Endothelial cell of umbilical vein (primary cell): ENCODE data around the gene MEAK7. TPM values are rescaled to one million over a fixed set of nuclear protein-coding genes. Genes with fewer than 3 reads are reported as not detected.
A peak's percentile ranks its signal among the peaks of the same experiment; 100 is the strongest.

ENCODE experiments used
- BruUV-seq: library from RNA; stranded (reverse); fragments of 400-500 nt; replicated peaks from 2 replicates; lab custom pipeline; 2021; lab: Mats Ljungman, UMichigan
- CTCF ChIA-PET: fragments of 300-600, 350-600 bp; sonication (Branson Sonifier 250); formaldehyde crosslinking; loops from one replicate; lab custom pipeline; 2021; ENCODE audit warnings: antibody characterized with exemption, inconsistent platforms; lab: Charles Lee
- POLR2A ChIA-PET: fragments of 300-600, 350-600 bp; sonication (Branson Sonifier 250); formaldehyde crosslinking; loops from one replicate; lab custom pipeline; 2021; ENCODE audit warnings: antibody characterized with exemption, inconsistent platforms; lab: Charles Lee
- DNase-seq: peaks from one replicate; pipeline ENCODE4 v3.0.0-alpha.2; 2011; ENCODE audit warnings: low read depth, low spot score
- FAIRE-seq: peaks from 2 replicates; lab custom pipeline; 2011; peaks lifted over from hg19 to GRCh38; lab: Jason Lieb, UNC
- H2AFZ ChIP-seq: 2 replicates; pipeline ENCODE4 v1.6.0; 2012; ENCODE audit warnings: low read depth, low read length, control low read depth, inconsistent platforms
- H3K27ac ChIP-seq: 2 replicates; pipeline ENCODE4 v1.5.1; 2011; ENCODE audit warnings: low read depth, mild to moderate bottlenecking, control low read depth, low read length, moderate library complexity; ENCODE audit not compliant: insufficient read depth
- H3K27me3 ChIP-seq, 2 experiments: 2 replicates each; pipeline versions ENCODE4 v1.6.0 to v1.6.1; 2011; ENCODE audit warnings: low read length in 2 of 2, mixed read lengths in 1 of 2; ENCODE audit not compliant: control insufficient read depth in 2 of 2, insufficient read depth in 2 of 2
- H3K36me3 ChIP-seq, 2 experiments: 2 replicates in 1 of 2; 3 replicates in 1 of 2; pipeline ENCODE4 v1.5.1; 2011; ENCODE audit warnings: low read length in 2 of 2, mild to moderate bottlenecking in 1 of 2, moderate library complexity in 1 of 2; ENCODE audit not compliant: control insufficient read depth in 2 of 2, insufficient read depth in 2 of 2; ENCODE audit errors: extremely low read depth in 1 of 2
- H3K4me1 ChIP-seq: 3 replicates; pipeline ENCODE4 v1.5.1; 2011; ENCODE audit warnings: mild to moderate bottlenecking, low read length; ENCODE audit not compliant: control insufficient read depth, insufficient read depth; ENCODE audit errors: extremely low read depth
- H3K4me2 ChIP-seq: 2 replicates; pipeline ENCODE4 v1.6.1; 2011; ENCODE audit warnings: low read length, control low read depth, mixed read lengths; ENCODE audit not compliant: insufficient read depth
- H3K4me3 ChIP-seq, 3 experiments: fragments of 200-600 bp in 1 of 3; sonication (generic), shearing (Covaris generic) in 1 of 3; replicated peaks in 1 of 3; 2 replicates each; pipeline ENCODE4 v1.5.1; 2011 to 2016; ENCODE audit warnings: control low read depth in 3 of 3, low read length in 3 of 3, mild to moderate bottlenecking in 2 of 3, inconsistent platforms in 1 of 3, low read depth in 1 of 3, moderate library complexity in 1 of 3; ENCODE audit not compliant: insufficient read depth in 1 of 3
- H3K79me2 ChIP-seq: 2 replicates; pipeline ENCODE4 v1.6.0; 2012; ENCODE audit warnings: low read length, inconsistent platforms; ENCODE audit not compliant: control insufficient read depth, insufficient read depth
- H3K9ac ChIP-seq: replicated peaks from 2 replicates; pipeline ENCODE3; 2011; ENCODE audit warnings: low read length, control low read depth; ENCODE audit not compliant: insufficient read depth; ENCODE audit errors: extremely low read depth
- H3K9me1 ChIP-seq: replicated peaks from 3 replicates; pipeline ENCODE4 v1.6.0; 2011; ENCODE audit warnings: mild to moderate bottlenecking, low read length; ENCODE audit not compliant: control insufficient read depth, insufficient read depth; ENCODE audit errors: extremely low read depth
- H3K9me3 ChIP-seq: replicated peaks from 2 replicates; pipeline ENCODE4 v1.5.1; 2012; ENCODE audit warnings: low read length, inconsistent platforms; ENCODE audit not compliant: control insufficient read depth, insufficient read depth
- H4K20me1 ChIP-seq: replicated peaks from 2 replicates; pipeline ENCODE3; 2011; ENCODE audit warnings: mild to moderate bottlenecking, low read length; ENCODE audit not compliant: control insufficient read depth, insufficient read depth; ENCODE audit errors: extremely low read depth
- CTCF ChIP-seq, 2 donors: IDR thresholded peaks; 1 replicate in 1 of 2; 2 replicates in 1 of 2; pipeline ENCODE4 v1.5.1; 2011; ENCODE audit warnings: low read length in 2 of 2, mild to moderate bottlenecking in 2 of 2, moderate library complexity in 2 of 2, control low read depth in 1 of 2, inconsistent platforms in 1 of 2, low read depth in 1 of 2; ENCODE audit not compliant: insufficient read depth in 1 of 2; ENCODE audit errors: extremely low read depth in 1 of 2
- EZH2 ChIP-seq: IDR thresholded peaks from 2 replicates; pipeline ENCODE4 v1.6.1; 2012; ENCODE audit warnings: borderline replicate concordance, low read depth, mild to moderate bottlenecking, moderate library complexity, low read length, inconsistent platforms; ENCODE audit not compliant: severe bottlenecking
- FOS ChIP-seq: IDR thresholded peaks from 2 replicates; pipeline ENCODE4 v1.6.1; 2011; ENCODE audit warnings: mild to moderate bottlenecking, low read length, moderate library complexity, borderline replicate concordance; ENCODE audit not compliant: insufficient read depth
- GATA2 ChIP-seq: IDR thresholded peaks from 2 replicates; pipeline ENCODE4 v1.7.0; 2011; ENCODE audit warnings: low read depth, mild to moderate bottlenecking, moderate library complexity, mixed read lengths, low read length; ENCODE audit not compliant: insufficient read length, insufficient read depth
- JUN ChIP-seq: IDR thresholded peaks from 2 replicates; pipeline ENCODE4 v1.6.1; 2011; ENCODE audit warnings: borderline replicate concordance, low read depth; ENCODE audit not compliant: insufficient read length, insufficient read depth
- MAX ChIP-seq: IDR thresholded peaks from 2 replicates; pipeline ENCODE4 v1.6.1; 2011; ENCODE audit not compliant: insufficient read depth, insufficient read length
- MYC ChIP-seq: IDR thresholded peaks from one replicate; pipeline ENCODE4 v1.6.1; 2011; ENCODE audit warnings: mild to moderate bottlenecking, low read depth, low read length
- POLR2A ChIP-seq: IDR thresholded peaks from 2 replicates; pipeline ENCODE4 v1.6.1; 2012; ENCODE audit warnings: low read depth, mild to moderate bottlenecking, control low read depth, low read length
- POLR2AphosphoS5 ChIP-seq: IDR thresholded peaks from 2 replicates; pipeline ENCODE4 v1.6.1; 2012; ENCODE audit warnings: low read depth, mild to moderate bottlenecking, control low read depth, low read length, moderate library complexity; ENCODE audit not compliant: insufficient read depth
- dilution Hi-C: fragments of 300-500 bp; cut with MboI; formaldehyde crosslinking; loops from one replicate; pipeline ENCODE4 v1.15.0; 2019; ENCODE audit warnings: low sequenced_read_pairs; ENCODE audit not compliant: extremely low pct_ligation_motif_present
- intact Hi-C: fragments of 100-400 bp; cut with micrococcal nuclease; formaldehyde crosslinking; loops from one replicate; pipeline ENCODE4 v1.10.0; 2022
- polyA plus RNA-seq, 4 experiments: library from polyadenylated mRNA; depleted of rRNA in 3 of 4; stranded (reverse) in 3 of 4; unstranded in 1 of 4; fragments of >200 nt; gene quantifications; 2 replicates each; pipeline versions ENCODE4 v1.2.1 to v1.2.3, GENCODE V29; 2011 to 2012; ENCODE audit warnings: missing spikeins in 1 of 4
- total RNA-seq: library from RNA; stranded (reverse); gene quantifications from 2 replicates; pipeline ENCODE4 v1.2.3, GENCODE V29; 2021

The MEAK7 gene
- total and polyA plus RNA-seq, 2 donors (not counting 3 experiments of a cell fraction or from before 2014, with no cell fraction given): 16.2 to 22.7 TPM

GRCh38 chr16:84531671-84532111 is 27.2 kb upstream of the MEAK7 start:
- dilution Hi-C loops: no loop called here
- BruUV-seq: no TSS peak
- H3K4me2 ChIP-seq: peak overlapping the region; percentile 62
- no peak for TF ChIP-seq EZH2
- TF ChIP-seq CTCF (IDR thresholded peaks at IDR 0.05; ENCODE audit: extremely low read depth in 1 of 2, insufficient read depth in 1 of 2, low read depth in 1 of 2, low read length in 2 of 2): no peak
- no peak for TF ChIP-seq JUN
- no peak for TF ChIP-seq POLR2A
- ChIA-PET POLR2A (interaction anchor here (1.5 to 2.6 kb wide), 2 partner anchors 68 to 87 kb away, joined by 9 to 14 read pairs; partner anchors contain the start of gene COTL1), CTCF (interaction anchor here (1.1 to 2.6 kb wide), 6 partner anchors 10 to 91 kb away, joined by 3 to 21 read pairs (median 10); no protein-coding TSS in a partner anchor)
- intact Hi-C loops: loop anchor here (1.0 to 2.0 kb wide), 3 partner anchors 17 to 67 kb away; no protein-coding TSS in a partner anchor
- peak overlapping the region; percentile 7 for H3K9ac ChIP-seq
- FAIRE-seq: no peak
- peaks cover 36% of the 10 kb centered on the region for H3K4me1 ChIP-seq
- H3K9me3 ChIP-seq: no peaks in the 10 kb centered on the region
- DNase-seq: no peak
- no peaks in the 10 kb centered on the region for H3K79me2 ChIP-seq
- peak overlapping the region; percentile 78 for H3K27ac ChIP-seq
- H3K9me1 ChIP-seq: no peaks in the 10 kb centered on the region
- no peaks in the 10 kb centered on the region for H4K20me1 ChIP-seq
- no peak overlapping the region for H3K4me3 ChIP-seq
- H3K27me3 ChIP-seq: no peaks in the 10 kb centered on the region
- no peaks in the 10 kb centered on the region for H3K36me3 ChIP-seq
- peak overlapping the region; percentile 18 for H2AFZ ChIP-seq

GRCh38 chr16:84530590-84530989 is 26.1 kb upstream of the MEAK7 start:
- intact Hi-C loops: no loop called here
- dilution Hi-C loops: no loop called here
- Histone ChIP-seq H3K9me3 (no peaks in the 10 kb centered on the region), H4K20me1 (no peaks in the 10 kb centered on the region), H3K27me3 (no peaks in the 10 kb centered on the region), H3K9me1 (no peaks in the 10 kb centered on the region), H3K4me3 (no peak overlapping the region), H3K27ac (no peak overlapping the region), H3K4me1 (peaks cover 40% of the 10 kb centered on the region), H3K4me2 (no peak overlapping the region), H2AFZ (no peak overlapping the region), H3K36me3 (no peaks in the 10 kb centered on the region), H3K9ac (no peak overlapping the region), H3K79me2 (no peaks in the 10 kb centered on the region)
- BruUV-seq: no TSS peak
- DNase-seq (no peak), FAIRE-seq (no peak)
- CTCF ChIA-PET: no interaction called here
- POLR2A ChIA-PET: interaction anchor here (2.6 kb wide), 1 partner anchor 69 kb away, joined by 9 read pairs; no protein-coding TSS in a partner anchor
- TF ChIP-seq MAX (no peak), EZH2 (no peak), POLR2AphosphoS5 (no peak), CTCF (IDR thresholded peaks at IDR 0.05; ENCODE audit: extremely low read depth in 1 of 2, insufficient read depth in 1 of 2, low read depth in 1 of 2, low read length in 2 of 2) (no peak), FOS (no peak), POLR2A (no peak), MYC (no peak), JUN (no peak), GATA2 (no peak)
